B cell (primary cell): ENCODE data around the gene FAM161B.

ENCODE experiments used
- EZH2 ChIP-seq: IDR thresholded peaks from 2 replicates; pipeline ENCODE4 v1.6.1; 2012; ENCODE audit warnings: borderline replicate concordance, low read depth, mild to moderate bottlenecking, moderate library complexity, low read length; ENCODE audit not compliant: insufficient read depth, poor library complexity, severe bottlenecking
- TF ChIP-seq, protein P1 (sequence below): fragments of 200-600 bp; IDR thresholded peaks from one replicate; pipeline ENCODE4 v1.8.0; 2022; ENCODE audit warnings: antibody characterized with exemption, mild to moderate bottlenecking

DNA sequence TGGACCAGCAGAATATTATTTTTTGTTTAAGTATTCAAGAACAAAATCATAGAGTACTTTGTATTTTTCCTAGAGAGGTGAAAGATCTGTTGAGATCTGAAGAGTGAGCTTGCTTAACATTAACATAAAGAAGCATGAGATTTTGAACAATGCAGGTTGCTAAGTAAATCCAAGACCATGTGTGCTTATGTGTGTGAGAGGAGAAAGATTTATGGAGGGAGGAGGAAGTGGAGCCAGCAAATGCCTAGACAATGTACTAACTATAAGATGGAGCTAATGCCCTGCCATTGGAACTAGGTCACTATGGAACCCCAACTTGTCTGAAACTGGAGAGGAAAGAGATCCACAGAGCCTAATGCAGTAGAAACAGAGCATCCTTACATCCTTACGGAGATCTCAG is 13.3 kb downstream of the FAM161B start:
- no peak for TF ChIP-seq EZH2
- TF ChIP-seq, protein P1, sequence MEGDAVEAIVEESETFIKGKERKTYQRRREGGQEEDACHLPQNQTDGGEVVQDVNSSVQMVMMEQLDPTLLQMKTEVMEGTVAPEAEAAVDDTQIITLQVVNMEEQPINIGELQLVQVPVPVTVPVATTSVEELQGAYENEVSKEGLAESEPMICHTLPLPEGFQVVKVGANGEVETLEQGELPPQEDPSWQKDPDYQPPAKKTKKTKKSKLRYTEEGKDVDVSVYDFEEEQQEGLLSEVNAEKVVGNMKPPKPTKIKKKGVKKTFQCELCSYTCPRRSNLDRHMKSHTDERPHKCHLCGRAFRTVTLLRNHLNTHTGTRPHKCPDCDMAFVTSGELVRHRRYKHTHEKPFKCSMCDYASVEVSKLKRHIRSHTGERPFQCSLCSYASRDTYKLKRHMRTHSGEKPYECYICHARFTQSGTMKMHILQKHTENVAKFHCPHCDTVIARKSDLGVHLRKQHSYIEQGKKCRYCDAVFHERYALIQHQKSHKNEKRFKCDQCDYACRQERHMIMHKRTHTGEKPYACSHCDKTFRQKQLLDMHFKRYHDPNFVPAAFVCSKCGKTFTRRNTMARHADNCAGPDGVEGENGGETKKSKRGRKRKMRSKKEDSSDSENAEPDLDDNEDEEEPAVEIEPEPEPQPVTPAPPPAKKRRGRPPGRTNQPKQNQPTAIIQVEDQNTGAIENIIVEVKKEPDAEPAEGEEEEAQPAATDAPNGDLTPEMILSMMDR: no peak
